Endodermal cell (in vitro differentiated cells): Measurements from ENCODE around the gene KCNK10. TPM values are rescaled to one million over a fixed set of nuclear protein-coding genes. Genes with fewer than 3 reads are reported as not detected.

ENCODE experiments used
- DNase-seq: peaks from one replicate; pipeline ENCODE4 v3.0.0-alpha.2; 2017
- H3K27ac ChIP-seq: 2 replicates; pipeline ENCODE4 v1.5.1; 2013; ENCODE audit warnings: mild to moderate bottlenecking, low read depth, low read length, moderate library complexity
- H3K27me3 ChIP-seq: 2 replicates; pipeline ENCODE4 v1.6.1; 2013; ENCODE audit warnings: mild to moderate bottlenecking, low read length, moderate library complexity; ENCODE audit not compliant: insufficient read depth, control insufficient read depth, poor library complexity, severe bottlenecking
- H3K36me3 ChIP-seq: 2 replicates; pipeline ENCODE4 v1.7.0; 2013; ENCODE audit warnings: mild to moderate bottlenecking, low read length, moderate library complexity; ENCODE audit not compliant: control insufficient read depth, insufficient read depth
- H3K4me1 ChIP-seq: one replicate; pipeline ENCODE4 v1.7.0; 2013; ENCODE audit warnings: low read length; ENCODE audit not compliant: control insufficient read depth, insufficient read depth
- H3K4me3 ChIP-seq: 2 replicates; pipeline ENCODE4 v1.5.1; 2013; ENCODE audit warnings: mild to moderate bottlenecking, low read length, moderate library complexity
- H3K9ac ChIP-seq: 2 replicates; pipeline ENCODE4 v1.6.1; 2013; ENCODE audit warnings: mild to moderate bottlenecking, low read length, moderate library complexity; ENCODE audit not compliant: poor library complexity, severe bottlenecking; ENCODE audit errors: extremely low read depth
- H3K9me3 ChIP-seq: 2 replicates; pipeline ENCODE4 v1.6.1; 2013; ENCODE audit warnings: mild to moderate bottlenecking, low read length, moderate library complexity; ENCODE audit not compliant: control insufficient read depth
- H3K27ac Mint-ChIP-seq: 2 replicates; pipeline ENCODE4 v1.8.0; 2020; ENCODE audit warnings: mixed read lengths
- H3K27me3 Mint-ChIP-seq: 2 replicates; pipeline ENCODE4 v1.8.0; 2021; ENCODE audit warnings: mild to moderate bottlenecking, mixed read lengths; ENCODE audit not compliant: insufficient read depth
- H3K36me3 Mint-ChIP-seq: 2 replicates; pipeline ENCODE4 v1.8.0; 2020; ENCODE audit warnings: low read depth, mixed read lengths
- H3K4me1 Mint-ChIP-seq: 2 replicates; pipeline ENCODE4 v1.8.0; 2020; ENCODE audit warnings: mixed read lengths
- H3K4me3 Mint-ChIP-seq: 2 replicates; pipeline ENCODE4 v1.8.0; 2020; ENCODE audit warnings: mild to moderate bottlenecking, moderate library complexity, mixed read lengths
- H3K9me3 Mint-ChIP-seq: 2 replicates; pipeline ENCODE4 v1.8.0; 2020; ENCODE audit warnings: mild to moderate bottlenecking, mixed read lengths
- WGBS, 2 experiments: methylation state at CpG; one replicate each; pipeline versions ENCODE4 v1.1.5 to v1.1.7; 2013; ENCODE audit warnings: missing lambda C conversion rate in 2 of 2, mixed read lengths in 1 of 2; ENCODE audit not compliant: insufficient coverage in 1 of 2, insufficient read length in 1 of 2; 5-methylcytosine and 5-hydroxymethylcytosine counted together
- total RNA-seq, 2 donors: library from RNA; stranded (reverse); fragmentation: NEBNext Ultra II Directional in 1 of 2; extraction: Animal tissue kit (Norgen Biotek cat#: 25700) in 1 of 2; gene quantifications; 2 replicates in 1 of 2; 3 replicates in 1 of 2; pipeline ENCODE4 v1.2.1, GENCODE V29; 2021
- TF ChIP-seq, protein P1 (sequence below): fragments of 200-600 bp; sonication (generic); conservative IDR thresholded peaks from 2 replicates; pipeline ENCODE4 v1.5.0; 2021; ENCODE audit warnings: antibody characterized with exemption, mild to moderate bottlenecking

Gene KCNK10
- total RNA-seq, 2 donors from 2014 or later: 0.24 to 1.8 TPM

DNA sequence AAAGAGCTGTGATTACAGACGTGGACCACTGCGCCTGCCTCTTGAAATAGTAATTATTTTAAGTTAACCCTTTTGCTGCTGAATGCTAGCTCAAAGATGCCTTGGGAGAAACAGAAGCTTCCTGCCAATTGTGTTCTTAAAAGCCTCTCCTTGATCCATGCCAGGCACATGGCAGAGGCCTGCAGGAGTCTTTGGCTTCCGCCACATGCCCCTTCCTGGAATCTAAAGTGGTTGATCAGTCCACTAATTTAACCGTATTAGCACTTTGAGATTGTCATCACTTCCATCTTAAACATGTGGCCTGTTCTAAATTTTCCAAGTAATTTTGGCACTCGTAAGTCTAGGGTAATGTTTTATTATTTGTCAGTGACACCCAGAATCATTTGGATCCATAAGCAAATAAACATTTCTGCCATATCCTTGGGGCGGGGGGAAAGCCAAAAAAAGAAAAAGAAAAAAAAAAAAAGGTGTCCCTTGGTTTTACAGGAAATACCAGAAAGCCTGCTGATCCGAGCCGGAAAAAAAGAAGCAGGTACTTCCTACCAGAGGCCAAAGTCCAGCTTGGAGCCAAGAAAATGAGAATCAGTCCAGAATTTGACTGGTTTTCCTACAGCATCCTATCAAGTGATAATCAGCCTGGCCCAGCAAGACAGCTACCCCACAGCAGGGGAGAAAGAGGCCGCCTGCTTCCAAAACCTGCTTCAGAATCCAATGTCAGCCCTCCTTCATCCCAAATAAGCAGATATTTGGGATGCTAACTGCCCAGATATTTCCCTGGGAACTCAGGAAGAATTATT lies 104.8 kb downstream of the KCNK10 start:
- Histone ChIP-seq H3K9ac (no peak overlapping the region), H3K27ac (no peak overlapping the region), H3K27me3 (no peaks in the 10 kb centered on the region), H3K4me3 (no peak overlapping the region), H3K4me1 (no peaks in the 10 kb centered on the region), H3K9me3 (peaks cover 18% of the 10 kb centered on the region), H3K36me3 (no peaks in the 10 kb centered on the region)
- no peaks in the 10 kb centered on the region for H3K36me3 Mint-ChIP-seq
- WGBS, 2 experiments: 89 to 90% methylated on average over 5 to 9 of the region's 9 CpGs
- no peak overlapping the region for H3K27ac Mint-ChIP-seq
- no peak for DNase-seq
- H3K27me3 Mint-ChIP-seq: peaks cover 6% of the 10 kb centered on the region
- H3K4me1 Mint-ChIP-seq: no peaks in the 10 kb centered on the region
- TF ChIP-seq, protein P1, sequence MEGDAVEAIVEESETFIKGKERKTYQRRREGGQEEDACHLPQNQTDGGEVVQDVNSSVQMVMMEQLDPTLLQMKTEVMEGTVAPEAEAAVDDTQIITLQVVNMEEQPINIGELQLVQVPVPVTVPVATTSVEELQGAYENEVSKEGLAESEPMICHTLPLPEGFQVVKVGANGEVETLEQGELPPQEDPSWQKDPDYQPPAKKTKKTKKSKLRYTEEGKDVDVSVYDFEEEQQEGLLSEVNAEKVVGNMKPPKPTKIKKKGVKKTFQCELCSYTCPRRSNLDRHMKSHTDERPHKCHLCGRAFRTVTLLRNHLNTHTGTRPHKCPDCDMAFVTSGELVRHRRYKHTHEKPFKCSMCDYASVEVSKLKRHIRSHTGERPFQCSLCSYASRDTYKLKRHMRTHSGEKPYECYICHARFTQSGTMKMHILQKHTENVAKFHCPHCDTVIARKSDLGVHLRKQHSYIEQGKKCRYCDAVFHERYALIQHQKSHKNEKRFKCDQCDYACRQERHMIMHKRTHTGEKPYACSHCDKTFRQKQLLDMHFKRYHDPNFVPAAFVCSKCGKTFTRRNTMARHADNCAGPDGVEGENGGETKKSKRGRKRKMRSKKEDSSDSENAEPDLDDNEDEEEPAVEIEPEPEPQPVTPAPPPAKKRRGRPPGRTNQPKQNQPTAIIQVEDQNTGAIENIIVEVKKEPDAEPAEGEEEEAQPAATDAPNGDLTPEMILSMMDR: no peak
- H3K9me3 Mint-ChIP-seq: peaks cover 24% of the 10 kb centered on the region
- H3K4me3 Mint-ChIP-seq: no peak overlapping the region

GRCh38 chr14:88212691-88213090 lies 110.4 kb downstream of the KCNK10 start:
- Histone ChIP-seq H3K4me1 (no peaks in the 10 kb centered on the region), H3K9ac (no peak overlapping the region), H3K27me3 (no peaks in the 10 kb centered on the region), H3K27ac (no peak overlapping the region), H3K4me3 (no peak overlapping the region), H3K9me3 (no peaks in the 10 kb centered on the region), H3K36me3 (no peaks in the 10 kb centered on the region)
- Mint-ChIP-seq H3K36me3 (no peaks in the 10 kb centered on the region), H3K27me3 (peaks cover 1% of the 10 kb centered on the region), H3K4me1 (peaks cover 12% of the 10 kb centered on the region), H3K27ac (no peak overlapping the region), H3K9me3 (no peaks in the 10 kb centered on the region), H3K4me3 (no peak overlapping the region)
- no peak for DNase-seq
- TF ChIP-seq, protein P1: no peak

GRCh38 chr14:88210426-88210825 lies 112.6 kb downstream of the KCNK10 start:
- 87 to 91% methylated on average over 7 to 8 of the region's 8 CpGs for WGBS, 2 experiments
- no peaks in the 10 kb centered on the region for H3K9me3 ChIP-seq
- no peaks in the 10 kb centered on the region for H3K36me3 ChIP-seq
- H3K9ac ChIP-seq: no peak overlapping the region
- H3K27me3 Mint-ChIP-seq: peaks cover 1% of the 10 kb centered on the region
- no peaks in the 10 kb centered on the region for H3K27me3 ChIP-seq
- no peaks in the 10 kb centered on the region for H3K4me1 ChIP-seq
- H3K36me3 Mint-ChIP-seq: no peaks in the 10 kb centered on the region
- TF ChIP-seq, protein P1: no peak
- H3K4me1 Mint-ChIP-seq: peaks cover 12% of the 10 kb centered on the region
- no peak overlapping the region for H3K4me3 ChIP-seq
- H3K27ac Mint-ChIP-seq: no peak overlapping the region
- no peaks in the 10 kb centered on the region for H3K9me3 Mint-ChIP-seq
- DNase-seq: no peak
- H3K4me3 Mint-ChIP-seq: no peak overlapping the region
- H3K27ac ChIP-seq: no peak overlapping the region
